Smooth muscle cell (in vitro differentiated cells): ENCODE data around the gene TBC1D2. TPM values are rescaled to one million over a fixed set of nuclear protein-coding genes. Genes with fewer than 3 reads are reported as not detected.

Experiments used
- DNase-seq: peaks from one replicate; lab custom pipeline; 2025; ENCODE audit not compliant: unreplicated experiment; lab: John Stamatoyannopoulos, UW
- H2AFZ ChIP-seq: fragments of 200-600 bp; sonication (generic); 2 replicates; pipeline ENCODE4 v1.6.0; 2016; ENCODE audit warnings: antibody characterized with exemption, low read depth, mild to moderate bottlenecking
- H3F3A ChIP-seq: fragments of 200-600 bp; sonication (generic); 2 replicates; pipeline ENCODE4 v1.6.0; 2017; ENCODE audit warnings: antibody characterized with exemption, low read depth
- H3K27ac ChIP-seq: fragments of 200-600 bp; sonication (generic); 2 replicates; pipeline ENCODE4 v1.5.1; 2016; ENCODE audit warnings: low read depth, mild to moderate bottlenecking
- H3K27me3 ChIP-seq: fragments of 200-600 bp; sonication (generic); 2 replicates; pipeline ENCODE4 v1.6.1; 2016; ENCODE audit warnings: low read depth, mild to moderate bottlenecking
- H3K36me3 ChIP-seq: fragments of 200-600 bp; sonication (generic); 2 replicates; pipeline ENCODE4 v1.5.1; 2016; ENCODE audit warnings: low read depth
- H3K4me1 ChIP-seq: fragments of 200-600 bp; sonication (generic); 2 replicates; pipeline ENCODE4 v1.5.1; 2016; ENCODE audit warnings: low read depth
- H3K4me2 ChIP-seq: fragments of 200-600 bp; sonication (generic); 2 replicates; pipeline ENCODE4 v1.6.0; 2016; ENCODE audit warnings: mild to moderate bottlenecking
- H3K4me3 ChIP-seq: fragments of 200-600 bp; sonication (generic); 2 replicates; pipeline ENCODE4 v1.5.1; 2016; ENCODE audit warnings: mild to moderate bottlenecking
- H3K79me2 ChIP-seq: fragments of 200-600 bp; sonication (generic); 2 replicates; pipeline ENCODE4 v1.6.0; 2016; ENCODE audit warnings: low read depth, mild to moderate bottlenecking
- H3K9ac ChIP-seq: fragments of 200-600 bp; sonication (generic); 2 replicates; pipeline ENCODE4 v1.6.0; 2016; ENCODE audit warnings: low read depth
- H3K9me3 ChIP-seq: fragments of 200-600 bp; sonication (generic); replicated peaks from 2 replicates; pipeline ENCODE4 v1.5.1; 2016; ENCODE audit warnings: low read depth
- H4K20me1 ChIP-seq: fragments of 200-600 bp; sonication (generic); 2 replicates; pipeline ENCODE4 v1.6.0; 2016; ENCODE audit warnings: low read depth
- WGBS: methylation state at CpG from one replicate; pipeline ENCODE4 v1.1.7; 2016; ENCODE audit warnings: low lambda C conversion rate; 5-methylcytosine and 5-hydroxymethylcytosine counted together
- polyA plus RNA-seq: library from polyadenylated mRNA; unstranded; fragments of >200 nt; fragmentation: Nextera tagmentation; extraction: Ambion mirVana; gene quantifications from 2 replicates; pipeline ENCODE4 v1.2.1, GENCODE V29; 2016
- total RNA-seq: library from RNA; depleted of rRNA; stranded (reverse); fragments of >200 nt; gene quantifications from 2 replicates; pipeline ENCODE4 v1.2.3, GENCODE V29; 2014
- TF ChIP-seq, protein P1 (sequence below): fragments of 200-600 bp; sonication (generic); IDR thresholded peaks from 2 replicates; pipeline ENCODE4 v1.5.1; 2017; ENCODE audit warnings: borderline replicate concordance, mild to moderate bottlenecking, antibody characterized with exemption; ENCODE audit not compliant: insufficient read depth, poor library complexity, severe bottlenecking

Gene TBC1D2
- total and polyA plus RNA-seq, 2 experiments from 2014 or later = 7.7 to 8.6 TPM

DNA sequence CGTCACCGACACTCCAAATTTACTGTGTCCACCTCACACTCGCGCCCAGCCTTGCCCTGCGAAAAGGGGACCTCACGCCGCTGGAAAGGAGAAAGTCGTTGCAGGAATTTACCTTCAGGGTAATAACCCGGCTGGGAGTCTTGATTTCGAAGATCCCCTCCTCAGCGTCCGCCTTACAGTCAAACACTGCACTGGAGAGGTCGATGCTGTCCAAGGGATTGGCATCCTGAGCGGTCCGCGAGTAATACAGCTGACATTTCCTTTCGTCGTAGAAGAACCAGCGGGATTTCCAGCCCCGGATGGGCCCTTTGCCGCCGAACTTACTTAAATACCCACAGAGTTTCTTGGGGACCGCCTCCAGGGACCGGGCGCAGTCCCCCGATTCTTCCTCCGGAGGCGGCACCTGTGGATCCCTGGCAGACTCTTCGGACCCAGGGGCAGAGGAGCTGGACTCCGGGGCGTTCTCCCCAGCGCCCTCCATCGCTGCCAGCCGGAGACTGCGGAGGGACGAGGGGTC, 330 bp downstream of the TBC1D2 start:
- no peaks in the 10 kb centered on the region for H3K36me3 ChIP-seq
- peak overlapping the region; percentile 76 for H3K4me3 ChIP-seq
- peak overlapping the region; percentile 99 for H3K4me2 ChIP-seq
- WGBS = 2% methylated on average over 35 of the region's 36 CpGs
- H3K27me3 ChIP-seq = no peaks in the 10 kb centered on the region
- peak overlapping the region; percentile 99 for H2AFZ ChIP-seq
- TF ChIP-seq, protein P1, sequence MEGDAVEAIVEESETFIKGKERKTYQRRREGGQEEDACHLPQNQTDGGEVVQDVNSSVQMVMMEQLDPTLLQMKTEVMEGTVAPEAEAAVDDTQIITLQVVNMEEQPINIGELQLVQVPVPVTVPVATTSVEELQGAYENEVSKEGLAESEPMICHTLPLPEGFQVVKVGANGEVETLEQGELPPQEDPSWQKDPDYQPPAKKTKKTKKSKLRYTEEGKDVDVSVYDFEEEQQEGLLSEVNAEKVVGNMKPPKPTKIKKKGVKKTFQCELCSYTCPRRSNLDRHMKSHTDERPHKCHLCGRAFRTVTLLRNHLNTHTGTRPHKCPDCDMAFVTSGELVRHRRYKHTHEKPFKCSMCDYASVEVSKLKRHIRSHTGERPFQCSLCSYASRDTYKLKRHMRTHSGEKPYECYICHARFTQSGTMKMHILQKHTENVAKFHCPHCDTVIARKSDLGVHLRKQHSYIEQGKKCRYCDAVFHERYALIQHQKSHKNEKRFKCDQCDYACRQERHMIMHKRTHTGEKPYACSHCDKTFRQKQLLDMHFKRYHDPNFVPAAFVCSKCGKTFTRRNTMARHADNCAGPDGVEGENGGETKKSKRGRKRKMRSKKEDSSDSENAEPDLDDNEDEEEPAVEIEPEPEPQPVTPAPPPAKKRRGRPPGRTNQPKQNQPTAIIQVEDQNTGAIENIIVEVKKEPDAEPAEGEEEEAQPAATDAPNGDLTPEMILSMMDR = no peak
- H3K27ac ChIP-seq = no peak overlapping the region
- peaks cover 11% of the 10 kb centered on the region for H3K4me1 ChIP-seq
- no peaks in the 10 kb centered on the region for H3K9me3 ChIP-seq
- H3F3A ChIP-seq = peaks cover 6% of the 10 kb centered on the region
- H3K79me2 ChIP-seq = peaks cover 12% of the 10 kb centered on the region
- peak overlapping the region; percentile 84 for H3K9ac ChIP-seq
- DNase-seq = no peak
- H4K20me1 ChIP-seq = no peaks in the 10 kb centered on the region

DNA sequence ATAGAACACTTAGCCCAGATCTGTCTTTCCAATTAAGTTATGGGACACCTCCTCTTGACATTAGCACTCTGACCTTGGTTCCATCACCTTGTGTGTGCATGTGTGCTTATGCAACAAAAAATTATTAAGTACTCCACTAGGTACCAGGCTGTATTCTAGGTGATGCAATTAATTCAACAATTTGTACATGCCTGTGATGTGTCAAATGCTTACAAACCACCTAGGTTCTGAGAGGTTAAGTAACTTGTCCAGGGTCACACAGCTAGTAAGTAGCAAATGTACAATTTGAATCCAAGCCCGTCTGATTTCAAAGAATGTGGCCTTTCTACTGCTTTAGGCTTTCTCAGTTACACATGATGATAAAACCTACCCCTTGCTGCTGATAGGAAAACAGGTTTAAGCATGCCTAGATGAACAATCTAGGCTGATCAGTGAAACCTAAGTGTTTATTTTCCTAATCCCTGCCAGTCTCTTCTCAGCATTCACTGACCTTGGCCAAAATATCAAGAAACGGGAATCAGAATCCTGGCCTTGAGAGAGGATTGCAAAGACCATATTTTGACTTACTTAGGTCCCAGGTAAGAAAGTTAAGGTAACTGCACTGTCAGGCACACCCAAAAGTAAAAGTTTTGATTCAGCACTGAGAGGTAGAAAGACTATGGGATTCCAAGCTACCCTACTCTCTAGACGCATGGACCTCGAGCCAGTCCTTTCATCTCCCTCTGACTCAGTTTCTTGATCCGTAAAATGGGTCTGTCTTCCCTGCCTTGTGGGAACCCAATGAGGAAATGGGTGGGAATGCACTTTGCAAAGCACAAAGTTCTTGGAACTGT, 1.0 kb downstream of the TBC1D2 start:
- TF ChIP-seq, protein P1 = no peak
- Histone ChIP-seq H3K9ac (peak overlapping the region; percentile 84), H3K4me1 (peaks cover 11% of the 10 kb centered on the region), H3K27me3 (no peaks in the 10 kb centered on the region), H3K4me3 (peak overlapping the region; percentile 76), H3K9me3 (no peaks in the 10 kb centered on the region), H2AFZ (peak overlapping the region; percentile 99), H3K79me2 (peaks cover 12% of the 10 kb centered on the region), H4K20me1 (no peaks in the 10 kb centered on the region), H3K36me3 (no peaks in the 10 kb centered on the region), H3K4me2 (peak overlapping the region; percentile 99), H3K27ac (no peak overlapping the region), H3F3A (peaks cover 6% of the 10 kb centered on the region)
- 45% methylated on average over 5 of the region's 5 CpGs for WGBS
- DNase-seq = no peak

DNA sequence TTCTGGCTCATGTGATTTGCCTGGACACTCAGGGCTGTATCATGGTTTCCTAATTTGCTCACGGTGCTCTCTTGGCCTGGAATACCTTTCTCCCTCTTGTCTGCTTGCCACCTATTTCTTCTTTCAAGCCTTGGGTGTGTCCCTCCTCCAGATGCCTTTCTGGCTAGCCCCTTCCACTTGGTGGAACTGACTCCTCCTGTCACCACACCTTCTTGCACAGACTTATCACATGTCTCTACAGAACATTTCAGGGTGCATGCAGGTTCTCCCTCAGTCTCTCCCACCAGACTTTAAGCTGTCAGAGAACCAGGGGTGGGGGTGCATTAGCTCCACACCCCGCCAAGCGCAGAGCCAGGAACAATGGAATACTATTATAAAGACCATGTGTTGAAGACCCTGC, 1.9 kb downstream of the TBC1D2 start:
- Histone ChIP-seq H3K27ac (no peak overlapping the region), H3K4me3 (no peak overlapping the region), H3K9me3 (no peaks in the 10 kb centered on the region), H3K4me1 (peaks cover 11% of the 10 kb centered on the region), H3F3A (peaks cover 6% of the 10 kb centered on the region), H3K27me3 (no peaks in the 10 kb centered on the region), H3K36me3 (no peaks in the 10 kb centered on the region), H2AFZ (no peak overlapping the region), H3K4me2 (peak overlapping the region; percentile 35), H3K79me2 (peaks cover 12% of the 10 kb centered on the region), H3K9ac (no peak overlapping the region), H4K20me1 (no peaks in the 10 kb centered on the region)
- 87% methylated on average over 3 of the region's 3 CpGs for WGBS
- TF ChIP-seq, protein P1 = no peak
- DNase-seq = no peak
